Activated naive CD8-positive, alpha-beta T cell (primary cell): Measurements from ENCODE around the gene ANXA2R.
A peak's percentile ranks its signal among the peaks of the same experiment; 100 is the strongest.

ENCODE experiments used
- H3K27ac Mint-ChIP-seq: one replicate; pipeline ENCODE4 v1.8.0; 2021; ENCODE audit warnings: mixed read lengths
- H3K27me3 Mint-ChIP-seq: one replicate; pipeline ENCODE4 v1.8.0; 2021; ENCODE audit warnings: mixed read lengths
- H3K36me3 Mint-ChIP-seq: one replicate; pipeline ENCODE4 v1.8.0; 2021; ENCODE audit warnings: mixed read lengths
- H3K4me1 Mint-ChIP-seq: one replicate; pipeline ENCODE4 v1.8.0; 2021; ENCODE audit warnings: low read depth, mixed read lengths
- H3K4me3 Mint-ChIP-seq: one replicate; pipeline ENCODE4 v1.8.0; 2021; ENCODE audit warnings: mild to moderate bottlenecking, mixed read lengths
- H3K9me3 Mint-ChIP-seq: one replicate; pipeline ENCODE4 v1.8.0; 2021; ENCODE audit warnings: low read depth, mixed read lengths

Gene ANXA2R

GRCh38 chr5:43042176-43042625 is 2.1 kb upstream of the ANXA2R start:
- peaks cover 44% of the 10 kb centered on the region for H3K4me1 Mint-ChIP-seq
- H3K9me3 Mint-ChIP-seq: no peaks in the 10 kb centered on the region
- peak overlapping the region; percentile 97 for H3K4me3 Mint-ChIP-seq
- no peaks in the 10 kb centered on the region for H3K27me3 Mint-ChIP-seq
- H3K27ac Mint-ChIP-seq: peak overlapping the region; percentile 99
- peaks cover 8% of the 10 kb centered on the region for H3K36me3 Mint-ChIP-seq

- Mint-ChIP-seq H3K27ac (peak overlapping the region; percentile 99), H3K27me3 (no peaks in the 10 kb centered on the region), H3K4me3 (peak overlapping the region; percentile 97), H3K36me3 (peaks cover 7% of the 10 kb centered on the region), H3K4me1 (peaks cover 44% of the 10 kb centered on the region), H3K9me3 (no peaks in the 10 kb centered on the region)
These were observed 1.6 kb upstream of the ANXA2R start for GRCh38 chr5:43041669-43042175.

GRCh38 chr5:43041110-43041668 is 1.1 kb upstream of the ANXA2R start:
- Mint-ChIP-seq H3K4me3 (peak overlapping the region; percentile 97), H3K27ac (peak overlapping the region; percentile 99), H3K27me3 (no peaks in the 10 kb centered on the region), H3K4me1 (peaks cover 44% of the 10 kb centered on the region), H3K9me3 (no peaks in the 10 kb centered on the region), H3K36me3 (peaks cover 3% of the 10 kb centered on the region)

- peaks cover 49% of the 10 kb centered on the region for H3K4me1 Mint-ChIP-seq
- no peaks in the 10 kb centered on the region for H3K9me3 Mint-ChIP-seq
- no peaks in the 10 kb centered on the region for H3K27me3 Mint-ChIP-seq
- H3K36me3 Mint-ChIP-seq: no peaks in the 10 kb centered on the region
- H3K27ac Mint-ChIP-seq: peak overlapping the region; percentile 99
- peak overlapping the region; percentile 97 for H3K4me3 Mint-ChIP-seq
These were observed 440 bp downstream of the ANXA2R start for GRCh38 chr5:43039471-43040286.

- peak overlapping the region; percentile 99 for H3K27ac Mint-ChIP-seq
- peak overlapping the region; percentile 97 for H3K4me3 Mint-ChIP-seq
- H3K4me1 Mint-ChIP-seq: peaks cover 51% of the 10 kb centered on the region
- no peaks in the 10 kb centered on the region for H3K9me3 Mint-ChIP-seq
- no peaks in the 10 kb centered on the region for H3K36me3 Mint-ChIP-seq
- H3K27me3 Mint-ChIP-seq: no peaks in the 10 kb centered on the region
These were observed 1.0 kb downstream of the ANXA2R start for GRCh38 chr5:43039152-43039470.

- H3K27ac Mint-ChIP-seq: peak overlapping the region; percentile 93
- H3K4me1 Mint-ChIP-seq: peaks cover 52% of the 10 kb centered on the region
- peak overlapping the region; percentile 91 for H3K4me3 Mint-ChIP-seq
- no peaks in the 10 kb centered on the region for H3K9me3 Mint-ChIP-seq
- H3K36me3 Mint-ChIP-seq: no peaks in the 10 kb centered on the region
- no peaks in the 10 kb centered on the region for H3K27me3 Mint-ChIP-seq
These were observed 1.6 kb downstream of the ANXA2R start for GRCh38 chr5:43038496-43038989.

- Mint-ChIP-seq H3K4me3 (peak overlapping the region; percentile 91), H3K27ac (peak overlapping the region; percentile 93), H3K9me3 (no peaks in the 10 kb centered on the region), H3K4me1 (peaks cover 49% of the 10 kb centered on the region), H3K36me3 (no peaks in the 10 kb centered on the region), H3K27me3 (no peaks in the 10 kb centered on the region)
These were observed 2.3 kb downstream of the ANXA2R start for GRCh38 chr5:43037636-43038495.

GRCh38 chr5:43036856-43037635 is 3.1 kb downstream of the ANXA2R start:
- Mint-ChIP-seq H3K9me3 (no peaks in the 10 kb centered on the region), H3K27me3 (no peaks in the 10 kb centered on the region), H3K27ac (peak overlapping the region; percentile 93), H3K4me3 (peak overlapping the region; percentile 91), H3K36me3 (no peaks in the 10 kb centered on the region), H3K4me1 (peaks cover 46% of the 10 kb centered on the region)

- Mint-ChIP-seq H3K4me1 (peaks cover 46% of the 10 kb centered on the region), H3K27me3 (no peaks in the 10 kb centered on the region), H3K9me3 (no peaks in the 10 kb centered on the region), H3K27ac (peak overlapping the region; percentile 93), H3K36me3 (no peaks in the 10 kb centered on the region), H3K4me3 (no peak overlapping the region)
These were observed 3.7 kb downstream of the ANXA2R start for GRCh38 chr5:43036409-43036808.

- no peaks in the 10 kb centered on the region for H3K9me3 Mint-ChIP-seq
- H3K4me1 Mint-ChIP-seq: peaks cover 51% of the 10 kb centered on the region
- H3K36me3 Mint-ChIP-seq: no peaks in the 10 kb centered on the region
- H3K27ac Mint-ChIP-seq: peak overlapping the region; percentile 84
- H3K4me3 Mint-ChIP-seq: peak overlapping the region; percentile 56
- no peaks in the 10 kb centered on the region for H3K27me3 Mint-ChIP-seq
These were observed 5.5 kb downstream of the ANXA2R start for GRCh38 chr5:43034591-43034968.

GRCh38 chr5:43033841-43034590 is 6.1 kb downstream of the ANXA2R start:
- H3K4me3 Mint-ChIP-seq: peak overlapping the region; percentile 56
- no peaks in the 10 kb centered on the region for H3K9me3 Mint-ChIP-seq
- peak overlapping the region; percentile 84 for H3K27ac Mint-ChIP-seq
- no peaks in the 10 kb centered on the region for H3K27me3 Mint-ChIP-seq
- no peaks in the 10 kb centered on the region for H3K36me3 Mint-ChIP-seq
- H3K4me1 Mint-ChIP-seq: peaks cover 57% of the 10 kb centered on the region

GRCh38 chr5:43027054-43027785 is 12.9 kb downstream of the ANXA2R start:
- Mint-ChIP-seq H3K9me3 (no peaks in the 10 kb centered on the region), H3K27me3 (no peaks in the 10 kb centered on the region), H3K4me3 (no peak overlapping the region), H3K36me3 (no peaks in the 10 kb centered on the region), H3K27ac (no peak overlapping the region), H3K4me1 (peaks cover 20% of the 10 kb centered on the region)
